ENCODE data around the gene ATP2B2. TPM values are rescaled to one million over a fixed set of nuclear protein-coding genes. Genes with fewer than 3 reads are reported as not detected.

ATP2B2 gene
- total RNA-seq (2022; extraction: Qiagen RNA extraction; ENCODE audit: low read depth), result 0.01 to 0.24 TPM (median 0.06 TPM) in 5 replicates

GRCh38 chr3:10505050-10505790, at the start of gene ATP2B2:
TSS of gene ATP2B2 (minus strand) at chr3:10505586. CDS start at chr3:10449543, 56,043 bp downstream.

GRCh38 chr3:10292505-10293419, 212.6 kb downstream of the ATP2B2 start, which contains the start of gene GHRL:
TSS of gene GHRL (minus strand) at chr3:10292947. CDS start at chr3:10290180, 2,767 bp downstream.

Other genes with a start within 250 kb of the ATP2B2 start
- gene GHRL, start 212.6 kb downstream of the ATP2B2 start, total RNA-seq (2022; extraction: Qiagen RNA extraction; ENCODE audit: low read depth), result 0.45 TPM in 1 of 5 replicates, not detected in the others
- gene SEC13, start 184.5 kb downstream of the ATP2B2 start, total RNA-seq (2022; extraction: Qiagen RNA extraction; ENCODE audit: low read depth), result 199 to 219 TPM (median 208 TPM) in 5 replicates